GM23338 (cell line): ENCODE data around the gene SLC18B1. TPM values are rescaled to one million over a fixed set of nuclear protein-coding genes. Genes with fewer than 3 reads are reported as not detected.

Experiments used
- ATAC-seq: fragments of 200-7000 bp; cut with Tn5 transposase; 3 replicates; pipeline ENCODE4 v1.9.1; 2020
- DNase-seq: peaks from one replicate; pipeline ENCODE4 v3.0.0-alpha.2; 2015; ENCODE audit warnings: low spot score
- H2AFZ ChIP-seq: fragments of 200-600 bp; sonication (generic); 2 replicates; pipeline ENCODE4 v1.8.0; 2016; ENCODE audit warnings: antibody characterized with exemption, mild to moderate bottlenecking, moderate library complexity
- H3F3A ChIP-seq: fragments of 200-600 bp; sonication (generic); replicated peaks from 2 replicates; pipeline ENCODE4 v1.8.0; 2017; ENCODE audit warnings: antibody characterized with exemption, mixed run types, low read depth
- H3K27ac ChIP-seq: fragments of 200-600 bp; sonication (generic); 2 replicates; pipeline ENCODE4 v1.6.1; 2016; ENCODE audit warnings: low read depth
- H3K27me3 ChIP-seq: fragments of 200-600 bp; sonication (generic); 2 replicates; pipeline ENCODE4 v1.8.0; 2016; ENCODE audit warnings: mild to moderate bottlenecking, mixed run types, moderate library complexity; ENCODE audit not compliant: insufficient read depth
- H3K36me3 ChIP-seq: fragments of 200-600 bp; sonication (generic); 2 replicates; pipeline ENCODE4 v1.8.0; 2016; ENCODE audit warnings: mild to moderate bottlenecking; ENCODE audit not compliant: insufficient read depth
- H3K4me1 ChIP-seq: fragments of 200-600 bp; sonication (generic); 2 replicates; pipeline ENCODE4 v1.8.0; 2016; ENCODE audit warnings: mild to moderate bottlenecking, moderate library complexity; ENCODE audit not compliant: insufficient read depth
- H3K4me2 ChIP-seq: fragments of 200-600 bp; sonication (generic); 2 replicates; pipeline ENCODE4 v1.7.1; 2017; ENCODE audit warnings: mixed run types
- H3K4me3 ChIP-seq: fragments of 200-600 bp; sonication (generic); 2 replicates; pipeline ENCODE4 v1.6.1; 2016; ENCODE audit warnings: mixed run types
- H3K79me2 ChIP-seq: fragments of 200-600 bp; sonication (generic); replicated peaks from 2 replicates; pipeline ENCODE4 v1.8.0; 2017; ENCODE audit warnings: mild to moderate bottlenecking; ENCODE audit not compliant: insufficient read depth
- H3K9me2 ChIP-seq: fragments of 200-600 bp; sonication (generic); 2 replicates; pipeline ENCODE4 v1.8.0; 2017; ENCODE audit not compliant: insufficient read depth
- H4K20me1 ChIP-seq: fragments of 200-600 bp; sonication (generic); replicated peaks from 2 replicates; pipeline ENCODE4 v1.8.0; 2017; ENCODE audit warnings: mild to moderate bottlenecking; ENCODE audit not compliant: insufficient read depth
- H3K27ac Mint-ChIP-seq: 2 replicates; pipeline ENCODE4 v1.8.0; 2020; ENCODE audit warnings: inconsistent platforms, mild to moderate bottlenecking, moderate library complexity, mixed read lengths
- H3K27me3 Mint-ChIP-seq: 3 replicates; pipeline ENCODE4 v1.8.0; 2022; ENCODE audit warnings: low read depth, mild to moderate bottlenecking, moderate library complexity, mixed read lengths, inconsistent platforms; ENCODE audit not compliant: insufficient read depth, poor library complexity
- H3K36me3 Mint-ChIP-seq: 3 replicates; pipeline ENCODE4 v1.8.0; 2021; ENCODE audit warnings: low read depth, mild to moderate bottlenecking, inconsistent platforms, moderate library complexity, mixed read lengths
- H3K4me1 Mint-ChIP-seq: 3 replicates; pipeline ENCODE4 v1.8.0; 2020; ENCODE audit warnings: mild to moderate bottlenecking, inconsistent platforms, mixed read lengths
- H3K4me3 Mint-ChIP-seq: 3 replicates; pipeline ENCODE4 v1.8.0; 2021; ENCODE audit warnings: moderate library complexity, mild to moderate bottlenecking, inconsistent platforms, mixed read lengths
- H3K9me3 Mint-ChIP-seq: 3 replicates; pipeline ENCODE4 v1.8.0; 2020; ENCODE audit warnings: moderate library complexity, mild to moderate bottlenecking, inconsistent platforms, mixed read lengths
- EZH2 ChIP-seq: fragments of 200-600 bp; sonication (generic); IDR thresholded peaks from one replicate; pipeline ENCODE4 v1.8.0; 2017; ENCODE audit warnings: antibody characterized with exemption, mild to moderate bottlenecking, low read depth; ENCODE audit not compliant: unreplicated experiment
- EZH2phosphoT487 ChIP-seq: fragments of 200-600 bp; sonication (generic); IDR thresholded peaks from one replicate; pipeline ENCODE4 v1.8.1; 2018; ENCODE audit warnings: antibody characterized with exemption; ENCODE audit not compliant: unreplicated experiment
- JUNB ChIP-seq: IDR thresholded peaks from one replicate; pipeline ENCODE4 v1.6.1; 2016; ENCODE audit warnings: antibody characterized with exemption; ENCODE audit not compliant: unreplicated experiment
- NANOG ChIP-seq: IDR thresholded peaks from 2 replicates; pipeline ENCODE4 v1.6.1; 2016; ENCODE audit warnings: antibody characterized with exemption, borderline replicate concordance
- REST ChIP-seq: IDR thresholded peaks from one replicate; pipeline ENCODE4 v1.6.1; 2018; ENCODE audit warnings: antibody characterized with exemption; ENCODE audit not compliant: unreplicated experiment
- polyA plus RNA-seq: library from polyadenylated mRNA; unstranded; fragments of >200 nt; fragmentation: Nextera tagmentation; extraction: Ambion mirVana; gene quantifications from 2 replicates; pipeline ENCODE4 v1.2.1, GENCODE V29; 2016
- total RNA-seq: library from RNA; depleted of rRNA; stranded (reverse); fragments of >200 nt; shearing (Covaris generic); gene quantifications from 2 replicates; pipeline ENCODE4 v1.2.3, GENCODE V29; 2014
- TF ChIP-seq, protein P1 (sequence below): fragments of 250-450 bp; sonication (Bioruptor Pico); IDR thresholded peaks from 2 replicates; pipeline ENCODE4 v1.5.0; 2020; ENCODE audit warnings: mild to moderate bottlenecking, moderate library complexity

SLC18B1 gene
- total and polyA plus RNA-seq, 2 experiments from 2014 or later: 26.4 to 37.4 TPM

DNA sequence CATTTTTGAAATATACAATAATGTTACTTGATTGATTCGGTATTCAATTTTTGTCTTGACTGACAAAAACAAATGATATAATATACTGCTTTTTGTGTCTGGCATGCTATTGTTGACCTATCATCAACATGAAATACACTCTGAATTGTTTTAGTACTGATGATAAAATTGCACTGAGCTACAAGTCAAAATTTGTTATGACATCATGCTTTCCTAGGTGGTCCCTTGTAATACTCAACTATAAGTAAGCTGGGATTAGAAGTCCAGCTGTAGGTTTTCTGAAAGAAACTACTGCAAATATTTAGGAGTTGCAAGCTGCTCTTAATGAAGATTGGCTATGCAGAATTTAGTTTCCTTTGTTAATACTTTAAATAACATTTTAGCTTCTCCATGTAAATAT, 32.9 kb downstream of the SLC18B1 start:
- H2AFZ ChIP-seq: no peak overlapping the region
- H3K4me3 ChIP-seq: no peak overlapping the region
- no peak overlapping the region for H3K4me3 Mint-ChIP-seq
- no peaks in the 10 kb centered on the region for H3F3A ChIP-seq
- DNase-seq: no peak
- no peaks in the 10 kb centered on the region; the same call in 2 of the 3 replicates for H3K4me1 Mint-ChIP-seq
- no peaks in the 10 kb centered on the region for H3K27me3 ChIP-seq
- no peaks in the 10 kb centered on the region for H3K4me1 ChIP-seq
- ATAC-seq: no peak
- no peak overlapping the region for H3K27ac ChIP-seq
- no peak overlapping the region for H3K27ac Mint-ChIP-seq
- H4K20me1 ChIP-seq: no peaks in the 10 kb centered on the region
- TF ChIP-seq EZH2 (no peak), NANOG (no peak), JUNB (no peak), EZH2phosphoT487 (no peak), REST (no peak)
- TF ChIP-seq, protein P1, sequence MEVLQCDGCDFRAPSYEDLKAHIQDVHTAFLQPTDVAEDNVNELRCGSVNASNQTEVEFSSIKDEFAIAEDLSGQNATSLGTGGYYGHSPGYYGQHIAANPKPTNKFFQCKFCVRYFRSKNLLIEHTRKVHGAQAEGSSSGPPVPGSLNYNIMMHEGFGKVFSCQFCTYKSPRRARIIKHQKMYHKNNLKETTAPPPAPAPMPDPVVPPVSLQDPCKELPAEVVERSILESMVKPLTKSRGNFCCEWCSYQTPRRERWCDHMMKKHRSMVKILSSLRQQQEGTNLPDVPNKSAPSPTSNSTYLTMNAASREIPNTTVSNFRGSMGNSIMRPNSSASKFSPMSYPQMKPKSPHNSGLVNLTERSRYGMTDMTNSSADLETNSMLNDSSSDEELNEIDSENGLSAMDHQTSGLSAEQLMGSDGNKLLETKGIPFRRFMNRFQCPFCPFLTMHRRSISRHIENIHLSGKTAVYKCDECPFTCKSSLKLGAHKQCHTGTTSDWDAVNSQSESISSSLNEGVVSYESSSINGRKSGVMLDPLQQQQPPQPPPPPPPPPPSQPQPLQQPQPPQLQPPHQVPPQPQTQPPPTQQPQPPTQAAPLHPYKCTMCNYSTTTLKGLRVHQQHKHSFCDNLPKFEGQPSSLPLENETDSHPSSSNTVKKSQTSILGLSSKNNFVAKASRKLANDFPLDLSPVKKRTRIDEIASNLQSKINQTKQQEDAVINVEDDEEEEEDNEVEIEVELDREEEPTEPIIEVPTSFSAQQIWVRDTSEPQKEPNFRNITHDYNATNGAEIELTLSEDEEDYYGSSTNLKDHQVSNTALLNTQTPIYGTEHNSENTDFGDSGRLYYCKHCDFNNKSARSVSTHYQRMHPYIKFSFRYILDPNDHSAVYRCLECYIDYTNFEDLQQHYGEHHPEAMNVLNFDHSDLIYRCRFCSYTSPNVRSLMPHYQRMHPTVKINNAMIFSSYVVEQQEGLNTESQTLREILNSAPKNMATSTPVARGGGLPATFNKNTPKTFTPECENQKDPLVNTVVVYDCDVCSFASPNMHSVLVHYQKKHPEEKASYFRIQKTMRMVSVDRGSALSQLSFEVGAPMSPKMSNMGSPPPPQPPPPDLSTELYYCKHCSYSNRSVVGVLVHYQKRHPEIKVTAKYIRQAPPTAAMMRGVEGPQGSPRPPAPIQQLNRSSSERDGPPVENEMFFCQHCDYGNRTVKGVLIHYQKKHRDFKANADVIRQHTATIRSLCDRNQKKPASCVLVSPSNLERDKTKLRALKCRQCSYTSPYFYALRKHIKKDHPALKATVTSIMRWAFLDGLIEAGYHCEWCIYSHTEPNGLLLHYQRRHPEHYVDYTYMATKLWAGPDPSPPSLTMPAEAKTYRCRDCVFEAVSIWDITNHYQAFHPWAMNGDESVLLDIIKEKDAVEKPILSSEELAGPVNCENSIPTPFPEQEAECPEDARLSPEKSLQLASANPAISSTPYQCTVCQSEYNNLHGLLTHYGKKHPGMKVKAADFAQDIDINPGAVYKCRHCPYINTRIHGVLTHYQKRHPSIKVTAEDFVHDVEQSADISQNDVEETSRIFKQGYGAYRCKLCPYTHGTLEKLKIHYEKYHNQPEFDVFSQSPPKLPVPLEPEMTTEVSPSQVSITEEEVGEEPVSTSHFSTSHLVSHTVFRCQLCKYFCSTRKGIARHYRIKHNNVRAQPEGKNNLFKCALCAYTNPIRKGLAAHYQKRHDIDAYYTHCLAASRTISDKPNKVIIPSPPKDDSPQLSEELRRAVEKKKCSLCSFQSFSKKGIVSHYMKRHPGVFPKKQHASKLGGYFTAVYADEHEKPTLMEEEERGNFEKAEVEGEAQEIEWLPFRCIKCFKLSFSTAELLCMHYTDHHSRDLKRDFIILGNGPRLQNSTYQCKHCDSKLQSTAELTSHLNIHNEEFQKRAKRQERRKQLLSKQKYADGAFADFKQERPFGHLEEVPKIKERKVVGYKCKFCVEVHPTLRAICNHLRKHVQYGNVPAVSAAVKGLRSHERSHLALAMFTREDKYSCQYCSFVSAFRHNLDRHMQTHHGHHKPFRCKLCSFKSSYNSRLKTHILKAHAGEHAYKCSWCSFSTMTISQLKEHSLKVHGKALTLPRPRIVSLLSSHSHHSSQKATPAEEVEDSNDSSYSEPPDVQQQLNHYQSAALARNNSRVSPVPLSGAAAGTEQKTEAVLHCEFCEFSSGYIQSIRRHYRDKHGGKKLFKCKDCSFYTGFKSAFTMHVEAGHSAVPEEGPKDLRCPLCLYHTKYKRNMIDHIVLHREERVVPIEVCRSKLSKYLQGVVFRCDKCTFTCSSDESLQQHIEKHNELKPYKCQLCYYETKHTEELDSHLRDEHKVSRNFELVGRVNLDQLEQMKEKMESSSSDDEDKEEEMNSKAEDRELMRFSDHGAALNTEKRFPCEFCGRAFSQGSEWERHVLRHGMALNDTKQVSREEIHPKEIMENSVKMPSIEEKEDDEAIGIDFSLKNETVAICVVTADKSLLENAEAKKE (CRISPR knock-in tag): no peak
- H3K36me3 Mint-ChIP-seq: peaks cover 6% of the 10 kb centered on the region; the same call in 2 of the 3 replicates
- no peaks in the 10 kb centered on the region for H3K9me2 ChIP-seq
- H3K27me3 Mint-ChIP-seq: peaks cover 4% of the 10 kb centered on the region
- H3K36me3 ChIP-seq: no peaks in the 10 kb centered on the region
- no peaks in the 10 kb centered on the region for H3K9me3 Mint-ChIP-seq
- no peaks in the 10 kb centered on the region for H3K79me2 ChIP-seq
- no peak overlapping the region for H3K4me2 ChIP-seq
